ENCODE results near the gene GALNT9. TPM values are rescaled to one million over a fixed set of nuclear protein-coding genes. Genes with fewer than 3 reads are reported as not detected.

GALNT9 gene
- polyA plus RNA-seq, 1 experiment, result not detected

DNA sequence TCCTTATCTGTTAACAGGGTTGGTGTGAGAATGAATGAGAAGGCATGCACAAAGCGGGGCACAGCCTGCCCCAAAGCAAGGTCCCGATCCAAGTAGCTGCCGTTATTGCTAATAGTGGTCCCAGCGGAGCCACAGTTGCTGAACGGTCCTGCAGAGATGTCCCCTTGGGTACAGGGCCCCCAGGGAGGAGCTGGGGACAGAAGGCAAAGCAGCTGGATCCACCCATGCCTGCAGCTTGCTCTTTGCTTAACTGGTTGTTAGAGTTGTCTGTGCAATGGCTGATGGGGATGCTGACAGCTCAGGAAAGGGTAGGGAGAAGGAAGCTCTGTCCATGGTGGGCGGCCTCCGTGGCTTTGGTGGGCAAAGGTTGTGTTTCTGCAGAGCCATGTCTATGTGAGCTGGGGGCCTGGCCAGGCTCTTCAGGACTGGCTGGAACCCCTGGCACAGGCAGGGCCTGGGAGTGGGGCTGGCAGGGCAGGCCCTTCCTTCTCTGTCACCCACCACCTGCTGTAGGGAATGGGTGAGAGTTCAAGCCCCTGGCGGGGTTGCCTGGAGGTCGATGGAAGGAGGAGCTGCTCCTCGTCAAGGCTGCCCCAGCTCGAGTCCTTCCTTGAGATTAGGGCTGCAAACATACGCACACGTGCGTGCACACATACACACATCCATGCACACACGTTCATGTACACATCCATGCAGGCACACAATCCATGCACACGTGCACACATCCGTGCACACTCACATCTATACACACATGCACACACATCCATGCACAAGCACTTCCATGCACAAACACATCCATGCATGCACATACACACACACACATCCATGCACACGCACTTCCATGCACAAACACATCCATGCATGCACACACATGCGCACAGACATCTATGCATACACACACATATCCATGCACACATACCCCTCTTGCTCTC is 149.7 kb downstream of the GALNT9 start:
- Histone ChIP-seq H3K36me3 (ENCODE audit: control insufficient read depth, insufficient read depth, low read length) (no peaks in the 10 kb centered on the region), H3K27me3 (ENCODE audit: control insufficient read depth, insufficient read depth, low read length) (peaks cover 25% of the 10 kb centered on the region), H3K4me3 (ENCODE audit: low read depth, low read length) (no peak overlapping the region)
- no peak for DNase-seq (ENCODE audit: low read depth)
- POLR2A ChIA-PET, result no interaction called here
- TF ChIP-seq, protein P1, sequence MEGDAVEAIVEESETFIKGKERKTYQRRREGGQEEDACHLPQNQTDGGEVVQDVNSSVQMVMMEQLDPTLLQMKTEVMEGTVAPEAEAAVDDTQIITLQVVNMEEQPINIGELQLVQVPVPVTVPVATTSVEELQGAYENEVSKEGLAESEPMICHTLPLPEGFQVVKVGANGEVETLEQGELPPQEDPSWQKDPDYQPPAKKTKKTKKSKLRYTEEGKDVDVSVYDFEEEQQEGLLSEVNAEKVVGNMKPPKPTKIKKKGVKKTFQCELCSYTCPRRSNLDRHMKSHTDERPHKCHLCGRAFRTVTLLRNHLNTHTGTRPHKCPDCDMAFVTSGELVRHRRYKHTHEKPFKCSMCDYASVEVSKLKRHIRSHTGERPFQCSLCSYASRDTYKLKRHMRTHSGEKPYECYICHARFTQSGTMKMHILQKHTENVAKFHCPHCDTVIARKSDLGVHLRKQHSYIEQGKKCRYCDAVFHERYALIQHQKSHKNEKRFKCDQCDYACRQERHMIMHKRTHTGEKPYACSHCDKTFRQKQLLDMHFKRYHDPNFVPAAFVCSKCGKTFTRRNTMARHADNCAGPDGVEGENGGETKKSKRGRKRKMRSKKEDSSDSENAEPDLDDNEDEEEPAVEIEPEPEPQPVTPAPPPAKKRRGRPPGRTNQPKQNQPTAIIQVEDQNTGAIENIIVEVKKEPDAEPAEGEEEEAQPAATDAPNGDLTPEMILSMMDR (IDR thresholded peaks at IDR 0.05; ENCODE audit: insufficient read depth, low read depth, low read length), result no peak
- CTCF ChIA-PET, result interaction anchor here (0.6 to 1.2 kb wide), 4 partner anchors 12 to 174 kb away, joined by 3 to 4 read pairs (median 4); no protein-coding TSS in a partner anchor

DNA sequence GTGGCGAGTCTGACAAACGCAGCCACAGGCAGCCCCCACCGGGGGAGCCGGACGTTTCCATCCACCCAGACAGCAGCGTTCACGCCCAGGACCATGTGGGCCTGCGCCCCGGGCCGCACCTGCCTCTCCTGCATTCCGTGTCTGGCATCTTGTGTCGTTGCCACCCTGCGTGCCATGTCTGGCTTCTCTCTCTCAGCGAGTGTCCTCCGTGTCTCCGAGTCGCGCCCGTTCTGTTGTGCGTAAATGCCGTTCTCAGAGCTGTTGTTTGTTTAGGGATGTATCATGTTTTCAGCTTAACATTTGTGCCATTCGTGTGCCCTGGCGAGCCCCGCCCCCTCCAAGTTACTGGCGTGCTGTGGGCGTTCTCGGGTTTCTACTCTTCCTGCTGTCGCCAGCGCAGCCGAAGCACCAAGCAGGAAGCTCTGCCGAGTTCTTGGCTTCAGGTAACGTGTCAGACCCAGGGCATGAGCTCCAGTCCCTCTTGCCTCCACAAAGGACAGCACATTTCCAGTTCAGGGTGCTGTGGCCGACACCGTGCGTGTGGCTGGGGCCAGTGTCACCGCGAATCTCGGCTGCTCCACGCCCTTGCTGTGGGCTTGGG is 150.5 kb downstream of the GALNT9 start:
- ChIA-PET POLR2A (no interaction called here), CTCF (interaction anchor here (0.6 to 1.2 kb wide), 3 partner anchors 16 to 382 kb away, joined by 3 to 4 read pairs (median 3); no protein-coding TSS in a partner anchor)
- Histone ChIP-seq H3K27me3 (ENCODE audit: control insufficient read depth, insufficient read depth, low read length) (peaks cover 28% of the 10 kb centered on the region), H3K4me3 (ENCODE audit: low read depth, low read length) (no peak overlapping the region), H3K36me3 (ENCODE audit: control insufficient read depth, insufficient read depth, low read length) (no peaks in the 10 kb centered on the region)
- TF ChIP-seq, protein P1 (IDR thresholded peaks at IDR 0.05; ENCODE audit: insufficient read depth, low read depth, low read length), result no peak
- no peak for DNase-seq (ENCODE audit: low read depth)

DNA sequence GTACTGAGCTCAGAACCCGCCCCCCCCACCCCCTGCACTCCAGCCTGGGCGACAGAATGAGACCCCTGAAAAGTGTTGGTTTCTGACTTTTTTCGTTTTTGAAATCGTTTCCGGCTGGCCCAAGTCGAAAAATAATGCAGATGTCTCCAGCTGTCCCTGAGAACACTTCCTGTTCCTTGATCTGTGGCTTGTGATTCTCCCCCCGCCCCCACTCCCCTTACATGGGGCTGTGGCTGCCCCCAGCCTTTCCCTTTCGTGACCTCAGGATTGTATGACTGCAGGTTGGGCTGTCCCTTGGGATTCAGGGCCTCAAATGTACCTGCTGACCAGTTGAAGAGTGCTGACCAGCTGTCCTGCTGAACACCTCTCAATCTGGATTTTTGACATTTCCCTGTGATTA is 151.1 kb downstream of the GALNT9 start:
- CTCF ChIA-PET, result interaction anchor here (1.0 to 1.2 kb wide), 2 partner anchors 15 to 383 kb away, joined by 3 read pairs; no protein-coding TSS in a partner anchor

DNA sequence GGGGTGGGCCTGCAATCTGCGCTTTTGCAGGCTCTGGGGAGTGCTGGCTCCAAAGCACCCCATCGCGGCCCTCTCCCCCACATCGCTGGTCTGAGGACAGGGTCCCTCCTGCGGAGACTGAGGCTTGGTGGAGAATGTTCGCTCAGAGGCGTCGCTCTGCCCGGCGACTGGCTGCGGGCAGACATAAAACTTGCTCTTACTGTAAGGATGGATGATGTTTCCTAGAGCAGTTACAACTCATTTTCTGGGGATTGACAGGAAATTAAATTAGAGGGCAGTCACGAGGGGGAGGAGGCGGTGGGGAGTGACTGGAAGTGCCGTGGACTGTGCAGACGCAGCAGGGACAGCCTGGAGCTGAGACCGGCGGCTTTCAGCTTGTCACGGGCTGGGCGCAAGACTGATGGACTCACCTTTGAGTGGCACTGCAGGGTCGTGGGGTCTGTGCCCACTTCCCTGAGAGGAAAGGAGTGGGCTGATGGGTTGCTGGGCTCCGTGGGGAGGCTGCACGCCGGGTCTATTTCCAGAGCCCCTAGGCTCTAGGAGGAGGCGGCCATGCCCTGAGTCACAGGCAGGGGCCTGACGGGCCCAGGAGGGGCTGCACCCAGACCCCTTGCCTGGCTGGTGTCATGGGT is 152.4 kb downstream of the GALNT9 start:
- Histone ChIP-seq H3K27me3 (ENCODE audit: control insufficient read depth, insufficient read depth, low read length) (peaks cover 32% of the 10 kb centered on the region), H3K4me3 (ENCODE audit: low read depth, low read length) (no peak overlapping the region), H3K36me3 (ENCODE audit: control insufficient read depth, insufficient read depth, low read length) (no peaks in the 10 kb centered on the region)
- ChIA-PET CTCF (interaction anchor here (1.4 kb wide), 1 partner anchor 23 kb away, joined by 4 read pairs; no protein-coding TSS in a partner anchor), POLR2A (no interaction called here)
- no peak for DNase-seq (ENCODE audit: low read depth)
- TF ChIP-seq, protein P1 (IDR thresholded peaks at IDR 0.05; ENCODE audit: insufficient read depth, low read depth, low read length), result no peak

More for the DNA sequence above, 151.1 kb downstream of the GALNT9 start:
- DNase-seq (ENCODE audit: low read depth), result no peak
- Histone ChIP-seq H3K27me3 (ENCODE audit: control insufficient read depth, insufficient read depth, low read length) (peaks cover 28% of the 10 kb centered on the region), H3K36me3 (ENCODE audit: control insufficient read depth, insufficient read depth, low read length) (no peaks in the 10 kb centered on the region), H3K4me3 (ENCODE audit: low read depth, low read length) (no peak overlapping the region)
- POLR2A ChIA-PET, result no interaction called here
- TF ChIP-seq, protein P1 (IDR thresholded peaks at IDR 0.05; ENCODE audit: insufficient read depth, low read depth, low read length), result no peak

Measured in BJ (cell line).